GM21786 (cell line): Measurements from ENCODE around the gene DNAJB12.
"Not testable (repeated sequence)": the region's sequence is repeated elsewhere in the genome, so short reads cannot be mapped to it uniquely, and the experiment has no call there.

Source experiments
- ATAC-seq: cut with Tn5 transposase; IDR thresholded peaks from one replicate; pipeline ENCODE4 v1.9.1; 2021; ENCODE audit not compliant: unreplicated experiment

Gene DNAJB12

GRCh38 chr10:72316748-72317435 is 37.8 kb downstream of the DNAJB12 start:
- no peak for ATAC-seq

- ATAC-seq, result no peak
These were observed 38.4 kb downstream of the DNAJB12 start for GRCh38 chr10:72316386-72316700.

- ATAC-seq, result no peak
These were observed 38.9 kb downstream of the DNAJB12 start for GRCh38 chr10:72315611-72316385.

GRCh38 chr10:72315054-72315453 is 39.7 kb downstream of the DNAJB12 start:
- ATAC-seq, result no peak

- ATAC-seq, result no peak
These were observed 40.5 kb downstream of the DNAJB12 start for GRCh38 chr10:72314263-72314662.

- no peak for ATAC-seq
These were observed 41.8 kb downstream of the DNAJB12 start for GRCh38 chr10:72312865-72313391.

- no peak for ATAC-seq
These were observed 43.1 kb downstream of the DNAJB12 start for GRCh38 chr10:72311667-72312066.

- ATAC-seq, result no peak
These were observed 44.1 kb downstream of the DNAJB12 start for GRCh38 chr10:72310636-72311035.

- no peak for ATAC-seq
These were observed 44.5 kb downstream of the DNAJB12 start for GRCh38 chr10:72310241-72310633.

- ATAC-seq, result no peak
These were observed 45.2 kb downstream of the DNAJB12 start for GRCh38 chr10:72309290-72310240.

- no peak for ATAC-seq
These were observed 46.3 kb downstream of the DNAJB12 start for GRCh38 chr10:72308320-72308987.

GRCh38 chr10:72307711-72308110 is 47.0 kb downstream of the DNAJB12 start:
- not testable (repeated sequence) for ATAC-seq

GRCh38 chr10:72306215-72306760 is 48.4 kb downstream of the DNAJB12 start:
- ATAC-seq, result no peak

GRCh38 chr10:72303424-72304128 is 51.1 kb downstream of the DNAJB12 start:
- ATAC-seq, result no peak

- no peak for ATAC-seq
These were observed 55.9 kb downstream of the DNAJB12 start for GRCh38 chr10:72298592-72299519.

- peak; percentile 74 for ATAC-seq
These were observed 56.7 kb downstream of the DNAJB12 start for GRCh38 chr10:72297805-72298591.

GRCh38 chr10:72297281-72297804 is 57.4 kb downstream of the DNAJB12 start:
- ATAC-seq, result peak; percentile 56

GRCh38 chr10:72296829-72297280 is 57.9 kb downstream of the DNAJB12 start:
- not testable (repeated sequence) for ATAC-seq
